ENCODE results near the gene TBC1D22A. TPM values are rescaled to one million over a fixed set of nuclear protein-coding genes. Genes with fewer than 3 reads are reported as not detected.

Gene TBC1D22A
- total RNA-seq, 3 donors from 2014 or later: 35.6 to 51.9 (median 41.8) TPM

GRCh38 chr22:46848197-46848596 is 85.7 kb downstream of the TBC1D22A start:
- Histone ChIP-seq H3K36me3 (ENCODE audit: low read depth) (no peaks in the 10 kb centered on the region), H3K9me3 (no peaks in the 10 kb centered on the region), H3K4me3 (no peak overlapping the region), H3K4me1 (ENCODE audit: low read depth) (no peaks in the 10 kb centered on the region)
- TF ChIP-seq CTCF (IDR thresholded peaks at IDR 0.05): no peak
- DNase-seq (no peak), ATAC-seq (no peak)
- intact Hi-C loops (cut with DNase I, micrococcal nuclease): no loop called here

DNA sequence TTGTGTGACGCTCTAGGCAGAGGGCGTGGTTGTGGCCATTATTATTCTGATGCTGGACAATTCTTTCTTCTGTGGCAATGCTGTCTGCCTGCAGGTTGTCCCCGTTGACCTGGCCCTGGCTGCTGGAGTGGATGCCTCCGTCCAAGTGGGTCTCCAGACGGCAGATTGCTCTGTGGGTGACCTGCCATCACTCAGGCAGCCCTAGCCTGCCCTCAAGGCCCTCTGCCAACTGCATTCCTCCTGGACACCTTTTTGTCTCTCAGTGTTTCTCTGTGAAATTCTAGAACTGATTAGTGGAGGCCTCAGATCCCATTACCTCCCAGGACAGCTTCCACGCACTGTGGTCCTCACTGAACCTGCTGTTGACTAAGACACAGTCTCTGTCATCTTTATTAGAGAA is 86.7 kb downstream of the TBC1D22A start:
- ATAC-seq (no peak), DNase-seq (no peak)
- Histone ChIP-seq H3K9me3 (no peaks in the 10 kb centered on the region), H3K36me3 (ENCODE audit: low read depth) (no peaks in the 10 kb centered on the region), H3K4me1 (ENCODE audit: low read depth) (no peaks in the 10 kb centered on the region), H3K4me3 (no peak overlapping the region)
- no peak for TF ChIP-seq CTCF (IDR thresholded peaks at IDR 0.05)
- intact Hi-C loops (cut with DNase I, micrococcal nuclease): no loop called here

DNA sequence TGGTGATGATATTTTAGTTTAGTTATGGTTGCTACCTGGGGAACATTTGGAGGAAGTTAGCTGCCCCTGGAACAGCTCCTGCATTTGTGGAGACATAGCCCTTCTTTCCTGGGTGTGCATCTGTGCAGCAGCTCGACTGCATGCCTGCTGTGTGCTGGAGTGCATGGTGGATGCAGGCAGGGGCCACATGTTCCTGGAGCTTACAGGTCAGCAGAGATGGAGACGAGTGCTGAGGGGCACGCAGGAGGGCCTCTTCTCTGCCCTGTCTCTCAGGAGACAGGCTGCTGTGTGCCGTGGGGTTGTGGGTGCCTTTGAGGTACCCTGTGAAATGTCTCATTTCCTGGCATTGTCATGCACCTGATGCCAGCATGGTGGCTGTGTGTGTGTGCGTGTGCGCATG is 87.5 kb downstream of the TBC1D22A start:
- intact Hi-C loops (cut with DNase I, micrococcal nuclease): no loop called here
- H3K36me3 ChIP-seq (ENCODE audit: low read depth): no peaks in the 10 kb centered on the region

DNA sequence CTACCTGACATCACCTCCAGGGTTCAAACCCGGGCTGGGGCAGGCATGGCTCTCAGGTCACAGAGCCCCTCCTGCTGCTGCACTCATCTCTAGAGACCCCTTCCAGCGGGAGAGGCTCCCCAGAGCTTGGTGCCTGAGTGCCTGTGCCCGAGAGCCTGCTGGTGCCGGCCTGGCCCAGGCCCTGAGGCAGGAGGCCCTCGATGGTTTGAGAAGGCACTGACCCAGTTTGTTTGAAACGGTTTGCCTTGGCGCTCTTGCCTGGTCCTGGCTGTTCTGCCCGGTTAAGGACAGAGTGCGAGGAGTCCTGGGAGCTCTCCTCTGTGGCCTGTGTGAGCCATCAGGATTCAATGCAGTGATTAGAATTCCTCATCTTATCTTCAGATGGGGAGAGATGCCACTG is 88.9 kb downstream of the TBC1D22A start:
- ATAC-seq (no peak), DNase-seq (no peak)
- Histone ChIP-seq H3K4me1 (ENCODE audit: low read depth) (no peaks in the 10 kb centered on the region), H3K9me3 (no peaks in the 10 kb centered on the region), H3K36me3 (ENCODE audit: low read depth) (no peaks in the 10 kb centered on the region), H3K4me3 (no peak overlapping the region)
- TF ChIP-seq CTCF (IDR thresholded peaks at IDR 0.05): no peak
- intact Hi-C loops (cut with DNase I, micrococcal nuclease): no loop called here

More for the DNA sequence above, 87.5 kb downstream of the TBC1D22A start:
- TF ChIP-seq CTCF (IDR thresholded peaks at IDR 0.05): no peak
- no peak for ATAC-seq
- DNase-seq: no peak
- no peak overlapping the region for H3K4me3 ChIP-seq
- no peaks in the 10 kb centered on the region for H3K9me3 ChIP-seq
- no peaks in the 10 kb centered on the region for H3K4me1 ChIP-seq (ENCODE audit: low read depth)

DNA sequence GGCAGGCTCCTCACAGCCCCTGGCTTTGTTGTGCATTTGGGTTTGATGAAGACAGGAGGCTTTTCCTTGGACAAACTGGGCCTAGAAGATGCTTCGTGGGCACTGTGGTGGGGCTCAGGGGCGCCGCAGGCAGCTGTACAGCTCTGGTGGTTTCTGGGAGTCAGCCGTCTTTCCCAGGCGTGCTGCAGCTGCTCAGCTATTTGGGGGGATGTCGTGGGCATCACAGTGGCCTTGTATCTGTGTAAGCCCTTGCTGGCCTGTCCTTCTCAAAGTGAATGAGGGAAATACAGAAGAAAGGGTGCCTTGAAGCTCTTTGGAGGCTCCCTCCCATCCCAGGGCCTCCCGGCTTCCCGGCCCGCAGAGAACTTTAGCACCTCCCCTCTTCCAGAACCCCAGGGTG is 89.5 kb downstream of the TBC1D22A start:
- Histone ChIP-seq H3K4me1 (ENCODE audit: low read depth) (no peaks in the 10 kb centered on the region), H3K36me3 (ENCODE audit: low read depth) (no peaks in the 10 kb centered on the region), H3K4me3 (no peak overlapping the region), H3K9me3 (no peaks in the 10 kb centered on the region)
- ATAC-seq: no peak
- no peak for DNase-seq
- TF ChIP-seq CTCF (IDR thresholded peaks at IDR 0.05): no peak
- intact Hi-C loops (cut with DNase I, micrococcal nuclease): no loop called here

DNA sequence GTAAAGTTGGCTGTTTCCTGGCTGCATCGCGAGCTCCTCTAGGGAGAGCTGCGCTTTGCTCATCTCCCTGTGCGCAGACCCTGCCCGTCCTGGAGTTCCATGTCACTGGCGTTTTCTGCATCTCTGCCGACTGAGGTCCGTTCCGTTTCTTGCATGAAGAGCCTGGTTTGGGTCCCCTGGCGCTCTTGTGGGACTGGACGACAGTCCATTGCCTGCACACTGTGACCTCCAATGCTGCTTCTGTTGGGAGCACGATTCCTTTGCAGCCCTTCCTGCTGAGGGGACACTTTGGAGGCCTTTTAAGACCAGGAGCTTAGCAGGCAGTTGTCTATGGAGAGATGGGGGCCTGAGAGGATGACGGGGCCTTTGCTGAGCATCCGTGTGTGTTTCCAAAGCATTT is 90.3 kb downstream of the TBC1D22A start:
- DNase-seq (no peak), ATAC-seq (no peak)
- intact Hi-C loops (cut with DNase I, micrococcal nuclease): no loop called here
- Histone ChIP-seq H3K36me3 (ENCODE audit: low read depth) (no peaks in the 10 kb centered on the region), H3K4me3 (no peak overlapping the region), H3K4me1 (ENCODE audit: low read depth) (no peaks in the 10 kb centered on the region), H3K9me3 (no peaks in the 10 kb centered on the region)
- TF ChIP-seq CTCF (IDR thresholded peaks at IDR 0.05): no peak
